ENCODE results near the gene TCIRG1.

The TCIRG1 gene

DNA sequence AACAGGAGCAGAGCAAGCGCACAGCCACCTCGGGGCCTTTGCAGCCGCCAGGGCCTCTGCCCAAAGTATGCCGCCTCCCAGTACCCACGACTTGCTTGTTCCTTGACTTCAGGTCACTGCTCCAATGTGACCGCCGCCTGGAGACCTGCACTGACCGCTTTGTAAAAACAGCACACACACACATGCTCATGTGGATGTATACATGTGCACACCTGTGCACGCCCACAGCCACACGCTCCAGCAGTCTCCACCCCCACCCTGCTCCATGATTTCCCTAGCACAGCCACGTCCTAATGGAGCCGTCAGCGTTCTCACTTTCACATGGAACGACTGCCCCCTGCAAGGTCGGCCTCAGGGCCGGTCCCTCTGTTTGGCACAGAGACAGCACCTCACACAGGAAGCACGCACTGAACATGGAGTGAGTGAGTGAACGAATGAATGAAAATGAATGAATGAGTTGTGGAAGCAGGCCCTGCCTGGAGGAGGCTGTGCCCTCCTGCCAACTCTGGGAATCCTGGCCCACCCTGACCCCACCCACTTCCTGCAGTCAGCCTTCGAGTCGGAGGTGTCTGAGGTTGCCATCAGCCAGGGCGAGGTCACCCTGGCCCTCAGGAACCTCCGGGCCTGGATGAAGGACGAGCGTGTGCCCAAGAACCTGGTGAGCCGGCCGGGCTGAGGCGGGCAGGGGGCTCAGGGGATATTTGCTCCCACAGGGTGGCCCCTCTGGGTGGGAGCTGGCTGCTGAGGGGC, 20.7 kb upstream of the TCIRG1 start:
- DNase-seq: no peak

DNA sequence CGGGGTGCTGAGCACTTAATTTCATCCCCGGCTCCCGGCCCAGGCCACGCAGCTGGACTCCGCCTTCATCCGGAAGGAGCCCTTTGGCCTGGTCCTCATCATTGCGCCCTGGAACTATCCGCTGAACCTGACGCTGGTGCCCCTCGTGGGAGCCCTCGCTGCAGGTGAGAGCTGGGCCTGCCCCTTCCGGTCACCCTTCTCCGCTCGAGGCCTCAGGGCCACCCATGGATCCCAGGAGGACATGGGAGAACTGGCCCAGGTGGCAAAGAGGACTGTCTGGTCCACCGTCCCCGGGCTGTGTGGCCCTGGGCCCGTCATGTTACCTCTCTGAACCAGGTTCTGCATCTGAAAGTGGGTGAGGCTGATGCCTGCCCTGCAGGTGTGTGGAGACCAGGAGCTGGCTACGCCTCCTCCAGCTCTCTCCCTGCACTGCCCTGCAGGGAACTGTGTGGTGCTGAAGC, 20.1 kb upstream of the TCIRG1 start:
- DNase-seq: no peak

DNA sequence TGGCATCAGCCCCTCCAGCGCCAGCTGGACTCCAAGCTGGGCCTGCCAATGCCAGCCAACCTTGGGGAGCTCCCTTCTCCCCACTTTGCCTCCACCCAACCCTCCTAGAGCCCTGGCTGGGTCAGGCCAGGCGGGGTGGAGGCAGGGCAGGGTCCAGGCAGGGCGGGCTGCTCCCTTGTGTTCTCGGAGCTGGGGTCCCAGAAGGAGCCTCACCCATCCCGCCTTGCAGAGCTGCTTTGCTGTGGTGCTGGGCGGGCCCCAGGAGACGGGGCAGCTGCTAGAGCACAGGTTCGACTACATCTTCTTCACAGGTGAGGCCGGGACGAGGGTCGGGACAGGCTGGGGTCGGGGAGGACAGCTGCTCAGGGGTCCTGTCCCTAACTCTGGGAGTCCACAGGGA, 19.3 kb upstream of the TCIRG1 start:
- no peak for DNase-seq

DNA sequence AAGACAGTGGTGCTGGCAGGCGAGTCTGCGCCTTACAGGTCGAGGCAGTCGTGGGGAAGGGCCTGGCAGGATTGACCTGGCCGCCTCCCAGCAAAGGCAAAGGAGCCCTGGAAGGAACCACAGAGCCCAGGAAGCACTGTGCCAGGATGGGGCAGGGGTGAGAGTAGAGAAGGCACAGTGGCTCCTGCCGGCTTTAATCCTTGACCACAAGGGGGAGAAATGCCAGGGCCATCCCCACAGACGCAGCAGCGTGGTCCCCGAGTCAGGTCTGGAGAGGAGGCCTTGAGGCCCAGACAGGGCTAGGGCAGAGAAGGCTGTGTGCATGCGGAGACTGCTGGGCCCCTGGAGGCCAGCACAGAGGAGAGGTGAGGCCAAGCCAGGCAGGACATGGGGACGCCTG, 18.2 kb upstream of the TCIRG1 start:
- DNase-seq: no peak

DNA sequence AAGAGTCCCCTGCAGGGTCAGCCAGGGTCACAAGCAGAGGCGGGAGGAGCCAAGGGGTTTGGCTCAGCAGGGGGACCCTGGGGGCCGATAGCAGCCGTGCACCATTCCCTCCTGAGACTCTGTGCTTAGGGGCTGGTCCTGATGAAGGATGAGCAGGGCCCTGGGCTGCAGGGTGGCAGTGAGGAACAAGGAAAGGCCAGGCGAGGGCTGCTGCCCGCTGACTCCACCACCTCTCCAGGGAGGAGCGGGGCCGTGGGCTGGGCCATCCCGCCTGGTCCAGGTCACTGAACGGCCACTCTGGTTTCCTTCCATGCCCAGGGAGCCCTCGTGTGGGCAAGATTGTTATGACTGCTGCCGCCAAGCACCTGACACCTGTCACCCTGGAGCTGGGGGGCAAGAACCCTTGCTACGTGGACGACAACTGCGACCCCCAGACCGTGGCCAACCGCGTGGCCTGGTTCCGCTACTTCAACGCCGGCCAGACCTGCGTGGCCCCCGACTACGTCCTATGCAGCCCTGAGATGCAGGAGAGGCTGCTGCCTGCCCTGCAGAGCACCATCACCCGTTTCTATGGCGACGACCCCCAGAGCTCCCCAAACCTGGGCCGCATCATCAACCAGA, 17.5 kb upstream of the TCIRG1 start:
- no peak for DNase-seq

DNA sequence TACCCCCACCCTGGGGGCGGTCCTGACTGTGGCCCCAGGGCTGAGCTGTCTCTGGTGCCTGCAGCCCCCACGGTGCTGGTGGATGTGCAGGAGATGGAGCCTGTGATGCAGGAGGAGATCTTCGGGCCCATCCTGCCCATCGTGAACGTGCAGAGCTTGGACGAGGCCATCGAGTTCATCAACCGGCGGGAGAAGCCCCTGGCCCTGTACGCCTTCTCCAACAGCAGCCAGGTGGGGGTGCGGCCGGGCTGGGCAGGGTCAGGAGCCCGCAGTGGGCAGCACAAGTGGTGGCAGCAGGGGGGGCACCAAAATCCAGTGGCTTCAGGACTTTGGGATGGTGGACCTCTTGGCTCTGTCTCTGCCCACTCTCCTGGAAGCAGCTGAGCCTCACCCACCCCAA, 16.3 kb upstream of the TCIRG1 start:
- no peak for DNase-seq

DNA sequence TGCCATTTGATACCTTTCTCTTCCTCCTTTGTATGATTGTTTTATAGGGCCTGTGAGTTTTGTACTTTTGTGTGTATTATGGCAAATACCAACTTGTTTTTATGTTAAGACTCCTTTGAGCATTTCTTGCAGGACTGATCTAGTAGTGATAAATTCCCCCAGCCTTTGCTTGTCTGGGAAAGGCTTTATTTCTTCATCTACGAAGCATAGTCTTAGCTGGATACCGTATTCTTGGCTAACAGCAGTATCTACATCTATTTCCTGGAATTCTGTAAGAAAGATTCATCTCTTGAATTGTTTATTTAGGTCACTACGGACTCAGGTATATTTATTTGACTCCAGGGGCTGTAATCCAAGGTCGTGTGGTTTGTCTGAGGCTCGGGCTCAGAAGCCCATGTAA, 14.3 kb upstream of the TCIRG1 start:
- DNase-seq: no peak

DNA sequence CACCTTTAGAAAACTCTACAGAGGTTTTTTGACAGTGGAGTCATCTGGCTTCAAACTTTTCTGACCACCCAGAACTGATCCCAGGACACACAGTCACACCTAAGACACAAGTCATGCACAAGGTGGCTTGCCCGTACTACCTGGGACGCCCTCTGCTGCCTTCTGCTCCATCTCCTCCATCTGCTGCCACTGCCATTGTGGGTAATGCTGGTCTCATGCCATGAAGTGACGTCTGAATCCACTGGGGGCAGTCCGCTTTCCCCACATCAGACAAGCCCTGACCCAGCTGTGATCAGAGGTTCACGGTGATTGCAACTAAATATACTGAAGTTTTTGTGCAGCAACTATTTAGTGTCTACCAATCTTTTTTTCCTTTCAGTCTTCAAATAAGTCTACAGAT, 13.8 kb upstream of the TCIRG1 start:
- DNase-seq: no peak

DNA sequence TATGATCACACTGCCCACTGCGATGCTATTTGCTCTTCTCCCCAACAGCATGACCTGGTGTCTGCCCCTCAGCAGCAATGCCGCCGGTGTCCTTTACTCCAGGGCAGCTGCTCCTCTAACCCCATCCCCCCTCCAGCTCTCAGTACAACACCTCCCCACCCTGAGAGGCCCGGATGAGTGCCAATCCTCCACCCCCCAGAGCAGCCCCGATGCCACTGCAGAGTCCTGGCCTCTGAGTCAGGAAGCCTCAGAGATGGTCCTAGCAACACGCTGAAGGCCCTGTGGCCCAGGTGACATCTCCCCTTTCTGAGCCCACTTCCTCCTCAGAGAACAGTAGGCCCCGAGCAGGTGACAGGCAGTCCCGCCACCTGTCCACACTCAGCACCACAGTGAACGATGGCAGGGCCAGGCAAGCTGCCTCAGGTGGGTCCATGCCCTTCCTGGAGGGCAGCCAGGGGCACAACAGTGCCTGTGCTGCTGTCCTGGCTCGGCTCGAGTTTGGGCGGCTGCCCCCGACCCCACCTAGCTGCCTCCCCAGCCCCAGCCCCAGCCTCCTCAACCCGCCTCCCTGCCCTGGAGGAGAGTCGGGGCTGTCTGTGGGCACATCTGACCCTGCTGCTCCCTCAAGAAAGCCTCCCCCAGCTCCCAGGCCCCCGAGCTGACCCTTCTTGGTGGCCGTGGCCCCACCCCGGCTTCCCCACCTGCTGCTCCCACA, 12.3 kb upstream of the TCIRG1 start:
- DNase-seq: peak; percentile 59

DNA sequence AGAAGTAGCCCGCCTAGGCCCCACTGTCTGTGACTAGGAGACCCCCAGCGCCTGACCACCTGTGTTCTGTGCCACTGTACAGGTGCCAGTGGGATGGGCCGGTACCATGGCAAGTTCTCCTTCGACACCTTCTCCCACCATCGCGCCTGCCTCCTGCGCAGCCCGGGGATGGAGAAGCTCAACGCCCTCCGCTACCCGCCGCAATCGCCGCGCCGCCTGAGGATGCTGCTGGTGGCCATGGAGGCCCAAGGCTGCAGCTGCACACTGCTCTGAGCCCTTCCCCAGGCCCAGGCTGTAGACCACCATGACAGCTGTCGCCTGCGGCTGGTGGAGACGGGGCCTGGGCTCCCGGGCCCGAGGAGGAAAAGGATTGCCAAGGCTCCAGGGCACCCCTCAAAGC, 11.2 kb upstream of the TCIRG1 start:
- DNase-seq: no peak

DNA sequence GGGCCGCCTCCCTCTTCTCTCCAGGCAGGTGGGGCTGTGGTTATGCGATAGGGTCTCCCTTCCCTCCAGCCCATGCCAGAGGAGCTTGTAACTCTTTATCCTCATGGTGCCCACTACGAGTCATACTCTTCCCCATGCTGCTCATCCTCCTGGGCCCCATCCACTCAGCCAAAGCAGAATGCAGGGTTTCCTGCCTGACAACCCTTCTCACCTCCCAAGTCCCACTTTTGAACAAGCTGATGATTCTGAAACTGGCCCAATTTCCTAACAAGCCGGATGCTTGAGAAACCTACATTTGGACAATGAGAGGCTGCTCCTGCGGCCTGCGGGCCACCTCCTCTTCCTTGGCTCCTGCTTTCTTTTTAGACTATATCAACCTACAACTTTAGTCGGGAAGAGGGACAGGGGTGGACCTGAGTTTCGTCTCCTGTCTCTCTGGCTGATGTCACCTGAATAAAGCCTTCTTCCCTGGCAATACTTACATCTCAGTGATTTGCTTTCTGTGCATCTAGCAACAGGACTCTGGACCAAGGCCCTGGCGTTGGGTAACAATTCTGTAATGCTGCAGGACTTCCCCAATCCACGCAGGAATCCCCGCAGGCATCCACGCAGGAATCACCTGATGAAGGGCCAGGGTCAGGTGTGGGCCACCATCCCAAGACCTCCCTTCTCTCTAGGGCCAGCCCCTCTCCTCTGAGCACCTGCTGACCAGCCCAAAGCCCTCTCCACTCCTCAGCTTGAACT, 9.9 kb upstream of the TCIRG1 start:
- no peak for DNase-seq

DNA sequence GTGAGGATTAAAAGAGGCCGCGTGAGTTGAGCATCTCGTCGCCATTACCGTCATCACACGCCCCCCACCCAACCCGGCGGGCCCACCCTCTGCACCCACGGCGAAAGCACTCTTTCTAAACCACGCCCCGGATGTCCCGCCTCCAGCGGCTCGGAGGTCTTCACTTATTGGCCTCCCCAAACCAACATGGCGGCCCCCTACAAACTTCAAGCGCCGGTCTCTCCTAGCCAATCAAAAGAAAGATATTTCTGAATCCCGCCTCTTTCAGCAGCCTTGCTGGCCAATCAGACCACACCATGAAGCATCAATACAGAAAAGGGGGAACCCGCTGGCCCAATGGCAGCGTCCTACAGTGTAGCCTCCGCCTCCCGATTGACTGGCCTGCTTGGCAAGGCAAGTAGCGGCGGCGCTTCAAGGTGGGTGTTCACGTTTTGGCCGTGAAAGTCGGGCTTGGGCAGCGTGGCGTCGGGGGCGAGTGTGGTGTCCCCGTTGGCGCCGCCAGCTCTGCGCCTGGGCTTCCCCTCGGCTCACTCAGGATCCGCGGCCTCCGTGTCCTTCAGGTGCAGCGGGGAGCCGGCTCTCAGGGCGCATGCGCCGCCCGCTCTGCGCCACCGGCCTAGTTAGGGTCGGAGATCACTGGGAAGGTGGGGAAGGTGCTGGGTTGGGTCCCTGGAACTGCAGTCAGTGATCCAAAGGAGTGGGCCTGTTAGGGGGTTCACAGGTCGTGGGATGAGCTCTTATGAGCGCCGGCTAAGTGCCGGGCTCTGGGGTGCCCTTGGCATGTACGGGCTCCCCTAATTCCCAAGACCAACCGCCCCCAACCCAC, 8.3 kb upstream of the TCIRG1 start, which contains the start of gene NDUFS8:
NDUFS8 (plus strand) TSS at position 364 of the 826 bp plus-strand sequence. CDS start 1,471 bp downstream, outside the sequence.
- peak; percentile 95 for DNase-seq

DNA sequence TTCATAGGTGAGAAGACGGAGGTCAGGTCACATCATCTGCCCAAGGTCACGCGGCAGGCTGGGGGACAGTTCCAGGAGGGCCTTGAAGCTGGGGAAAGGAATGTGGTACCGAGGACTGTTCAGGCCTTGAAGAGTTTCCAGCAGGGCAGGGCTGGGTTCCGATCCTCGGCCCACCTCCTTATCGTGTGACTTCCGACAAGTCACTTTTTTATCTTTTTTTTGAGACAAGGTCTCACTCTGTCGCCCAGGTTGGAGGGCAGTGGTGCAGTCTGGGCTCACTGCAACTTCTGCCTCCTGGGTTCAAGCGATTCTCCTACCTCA, 7.7 kb upstream of the TCIRG1 start:
- no peak for DNase-seq

DNA sequence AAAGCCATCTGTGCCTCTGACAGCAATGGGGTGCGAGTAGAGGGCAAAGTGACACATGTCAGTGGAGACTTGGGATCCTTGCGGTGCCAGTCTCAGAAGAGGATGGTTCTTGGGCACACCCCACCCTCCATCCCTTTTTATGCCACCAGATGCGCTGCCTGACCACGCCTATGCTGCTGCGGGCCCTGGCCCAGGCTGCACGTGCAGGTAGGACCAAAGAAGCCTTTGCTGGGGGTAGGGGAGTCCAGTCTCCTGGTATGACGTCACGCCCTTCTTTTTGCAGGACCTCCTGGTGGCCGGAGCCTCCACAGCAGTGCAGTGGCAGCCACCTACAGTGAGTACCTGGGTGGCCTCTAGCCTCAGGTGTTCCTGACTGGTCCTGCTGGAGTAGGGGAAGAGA, 6.8 kb upstream of the TCIRG1 start:
- no peak for DNase-seq

DNA sequence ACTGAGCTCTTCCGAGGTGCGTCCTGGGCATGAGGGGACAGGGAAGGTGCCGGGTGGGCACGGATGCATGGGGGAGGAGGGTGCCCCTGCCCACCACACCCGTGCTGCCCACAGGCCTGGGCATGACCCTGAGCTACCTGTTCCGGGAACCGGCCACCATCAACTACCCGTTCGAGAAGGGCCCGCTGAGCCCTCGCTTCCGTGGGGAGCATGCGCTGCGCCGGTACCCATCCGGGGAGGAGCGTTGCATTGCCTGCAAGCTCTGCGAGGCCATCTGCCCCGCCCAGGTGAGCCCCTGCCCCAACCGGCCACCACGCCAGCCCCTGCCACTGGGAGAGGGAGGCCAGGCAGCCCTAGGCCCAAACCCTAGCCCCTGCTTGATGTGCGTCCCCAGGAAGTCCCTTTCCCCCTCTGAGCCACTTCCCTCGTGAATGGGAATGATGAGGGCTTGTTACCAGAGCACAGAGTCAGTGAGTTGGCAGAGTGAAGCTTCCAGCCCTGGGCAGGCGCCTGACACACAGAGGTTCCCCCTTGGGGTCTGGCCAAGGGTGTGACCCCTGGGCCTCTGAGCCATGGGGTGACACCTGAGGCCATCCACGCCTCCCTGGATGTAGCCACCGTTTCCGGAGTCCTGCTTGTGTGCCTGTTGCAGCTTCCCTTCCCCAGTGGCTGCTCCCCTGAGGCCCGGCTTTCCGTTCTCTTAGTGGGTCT, 5.7 kb upstream of the TCIRG1 start:
- DNase-seq: no peak

DNA sequence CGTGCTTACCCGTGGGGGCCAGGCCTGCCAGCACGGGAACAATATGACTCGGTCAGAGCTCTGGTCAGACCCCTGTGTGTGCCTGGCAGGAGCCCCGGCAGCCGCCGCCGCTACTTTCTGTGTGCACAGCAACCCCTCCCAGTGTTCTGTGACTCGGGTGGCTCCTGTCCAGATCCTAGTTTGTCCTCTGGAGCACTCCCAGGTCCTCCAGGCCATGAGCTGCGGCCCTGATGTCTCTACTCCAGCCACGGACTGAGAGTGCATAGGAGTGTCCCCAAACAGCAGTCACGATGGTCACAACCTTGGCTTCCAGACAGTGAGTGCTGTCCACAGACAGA, 5.1 kb upstream of the TCIRG1 start:
- DNase-seq: no peak

DNA sequence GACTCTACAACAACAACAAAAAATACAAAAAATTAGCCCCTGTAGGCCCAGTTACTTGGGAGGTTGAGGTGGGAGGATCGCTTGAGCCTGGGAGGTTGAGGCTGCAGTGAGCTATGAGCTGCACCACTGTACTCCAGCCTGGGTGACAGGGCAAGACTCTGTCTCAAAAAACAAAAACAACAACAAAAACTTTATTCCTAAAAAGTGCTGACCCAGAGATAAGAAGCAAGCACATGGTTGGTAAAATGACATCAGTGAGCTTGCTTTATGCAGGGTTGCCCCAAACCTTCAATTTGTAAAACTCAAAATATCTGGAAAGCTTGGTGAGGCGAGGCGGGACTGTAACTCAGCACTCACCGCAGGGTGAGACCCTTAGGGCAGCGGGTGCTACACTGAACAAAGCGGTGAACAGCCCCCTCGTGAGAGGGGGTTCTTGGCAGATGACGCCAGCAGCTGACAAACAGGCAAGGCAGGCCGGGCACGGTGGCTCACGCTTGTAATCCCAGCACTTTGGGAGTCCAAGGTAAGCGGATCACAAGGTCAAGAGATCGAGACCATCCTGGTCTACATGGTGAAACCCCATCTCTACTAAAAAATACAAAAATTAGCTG, 3.5 kb upstream of the TCIRG1 start:
- DNase-seq: no peak

DNA sequence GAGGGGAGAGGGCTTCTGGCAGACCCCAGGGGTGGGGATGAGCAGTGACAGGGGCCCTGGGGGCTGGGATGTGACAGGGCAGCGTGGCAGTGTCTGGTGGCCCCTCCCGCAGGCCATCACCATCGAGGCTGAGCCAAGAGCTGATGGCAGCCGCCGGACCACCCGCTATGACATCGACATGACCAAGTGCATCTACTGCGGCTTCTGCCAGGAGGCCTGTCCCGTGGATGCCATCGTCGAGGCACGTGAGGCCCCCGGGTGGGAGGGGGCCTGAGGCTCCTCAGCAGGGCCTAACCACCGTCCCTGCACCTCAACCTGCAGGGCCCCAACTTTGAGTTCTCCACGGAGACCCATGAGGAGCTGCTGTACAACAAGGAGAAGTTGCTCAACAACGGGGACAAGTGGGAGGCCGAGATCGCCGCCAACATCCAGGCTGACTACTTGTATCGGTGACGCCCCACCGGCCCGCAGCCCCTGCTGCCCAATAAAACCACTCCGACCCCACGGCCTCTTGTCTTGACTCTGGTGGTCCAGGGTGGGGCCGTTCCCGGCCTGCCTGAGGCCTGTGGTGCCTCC, 2.6 kb upstream of the TCIRG1 start:
- DNase-seq: no peak

DNA sequence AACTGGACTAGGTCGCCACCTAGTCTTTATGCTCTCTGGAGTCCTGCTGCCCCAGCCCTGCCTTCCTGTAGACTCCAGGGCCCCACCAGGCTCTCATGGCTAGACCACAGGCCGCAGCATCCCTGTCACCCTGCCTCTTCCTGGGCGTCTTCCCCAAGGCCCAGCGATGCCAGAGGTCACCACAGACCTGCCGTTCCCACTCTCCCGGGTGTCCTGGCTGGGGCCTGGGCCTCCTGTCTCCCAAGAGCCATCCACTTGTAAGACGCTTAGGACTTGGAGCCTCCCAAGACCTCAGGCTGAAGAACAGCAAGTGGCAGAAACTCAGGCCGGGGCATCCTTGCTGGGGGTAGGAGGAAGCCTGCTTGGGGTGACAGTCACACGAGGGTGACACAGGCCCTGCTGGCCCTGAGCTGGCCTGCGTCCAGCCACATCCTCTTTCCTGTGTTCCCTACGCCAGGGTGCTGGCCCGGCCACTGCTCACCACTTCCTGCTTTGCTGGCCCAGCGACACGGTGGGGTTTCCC, 2.0 kb upstream of the TCIRG1 start:
- DNase-seq: peak; percentile 53

DNA sequence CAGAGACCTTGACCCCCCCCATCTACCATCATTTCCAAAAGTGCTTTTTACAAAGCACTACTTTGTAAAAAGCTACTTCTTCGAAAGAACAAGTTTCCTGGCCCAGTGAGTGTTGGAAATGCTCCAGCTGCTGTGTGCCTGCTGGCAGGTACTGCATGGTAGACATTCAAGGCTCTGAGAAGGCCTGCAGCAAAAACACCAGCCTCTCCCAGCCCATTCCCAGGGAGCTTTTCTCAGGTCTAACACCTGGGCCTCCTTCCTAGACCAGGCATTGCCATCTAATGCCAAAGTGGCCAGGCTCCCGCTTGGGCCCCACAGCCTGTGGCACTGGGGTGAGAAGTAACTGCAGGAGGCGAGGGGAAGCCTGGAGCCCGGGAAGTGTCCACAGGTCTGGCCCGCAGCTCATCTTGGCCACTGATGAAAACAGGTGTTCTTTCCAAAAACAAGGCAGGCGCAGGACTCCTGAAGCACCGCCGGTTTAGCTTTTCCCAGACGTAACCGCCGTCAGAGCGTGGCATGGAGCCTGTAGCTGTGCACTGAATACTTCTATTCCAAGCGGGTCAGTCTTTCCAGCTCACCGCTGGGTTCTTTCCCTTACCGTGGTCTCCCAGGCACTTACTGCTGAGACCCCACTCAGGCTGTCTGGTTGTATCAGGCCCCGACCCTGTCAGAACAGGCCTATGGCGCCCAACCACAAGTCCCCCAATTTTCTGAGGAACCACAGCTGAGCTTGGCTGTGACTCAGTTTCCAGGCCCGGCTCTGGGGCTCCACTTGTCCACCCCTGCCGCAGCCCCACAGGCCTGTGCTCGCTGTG, 1.2 kb upstream of the TCIRG1 start:
- no peak for DNase-seq

All from NK-92 treated with Interleukin-12 subunit alpha and Interleukin-12 subunit beta, amount 100 ng/mL, for 24 hours (cell line).